Mucosa of gallbladder (tissue), 1 donor: ENCODE measurements around the gene NR1D2. TPM values are rescaled to one million over a fixed set of nuclear protein-coding genes. Genes with fewer than 3 reads are reported as not detected.

Source experiments
- DNase-seq: peaks from one replicate; pipeline ENCODE4 v3.0.0-alpha.2; 2020; ENCODE audit warnings: low spot score
- total RNA-seq: library from RNA; stranded (reverse); gene quantifications from one replicate; pipeline ENCODE4 v1.2.1, GENCODE V29; 2021
- donor health status: DM: no; HTN: no; CAD: no.

Gene NR1D2
- total RNA-seq, 1 donor from 2014 or later, result 51.8 TPM

- DNase-seq, result no peak
These were observed 13.5 kb upstream of the NR1D2 start for GRCh38 chr3:23931597-23931996.

DNA sequence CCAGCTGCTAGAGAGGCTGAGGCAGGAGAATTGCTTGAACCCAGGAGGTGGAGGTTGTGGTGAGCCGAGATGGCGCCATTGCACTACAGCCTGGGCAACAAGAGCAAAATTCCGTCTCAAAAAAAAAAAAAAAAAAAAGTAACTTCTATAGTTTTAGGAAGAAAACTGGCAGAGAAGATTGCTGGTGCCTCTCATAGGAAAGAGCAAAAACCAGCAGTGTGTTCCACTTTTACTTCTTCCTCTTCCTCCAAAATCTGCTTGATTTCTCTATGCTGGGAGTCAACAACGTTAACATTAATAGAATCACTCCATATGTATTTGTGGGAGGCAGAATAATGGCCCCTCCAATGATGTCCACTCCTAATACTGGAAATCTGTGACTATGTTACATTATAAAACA lies 12.5 kb upstream of the NR1D2 start:
- DNase-seq, result no peak

DNA sequence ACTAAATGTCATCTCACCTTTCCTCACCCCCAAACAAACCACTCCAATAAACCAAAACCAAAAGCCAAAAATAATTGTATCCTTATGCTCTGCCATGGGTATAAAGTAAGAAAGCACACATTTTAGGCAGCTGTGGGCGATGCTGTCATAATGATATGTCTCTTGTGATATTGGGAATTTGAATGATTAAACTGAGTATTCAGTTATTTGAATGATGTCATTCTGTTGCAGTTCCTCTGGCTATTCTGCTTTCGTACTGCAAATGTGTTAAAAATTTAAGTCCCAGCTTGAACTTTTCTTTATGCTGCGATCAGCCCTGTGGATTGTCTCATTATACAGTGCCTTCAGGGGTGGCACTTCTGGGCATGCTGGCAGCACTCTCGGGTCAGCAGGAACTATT lies 10.8 kb upstream of the NR1D2 start:
- DNase-seq, result no peak

DNA sequence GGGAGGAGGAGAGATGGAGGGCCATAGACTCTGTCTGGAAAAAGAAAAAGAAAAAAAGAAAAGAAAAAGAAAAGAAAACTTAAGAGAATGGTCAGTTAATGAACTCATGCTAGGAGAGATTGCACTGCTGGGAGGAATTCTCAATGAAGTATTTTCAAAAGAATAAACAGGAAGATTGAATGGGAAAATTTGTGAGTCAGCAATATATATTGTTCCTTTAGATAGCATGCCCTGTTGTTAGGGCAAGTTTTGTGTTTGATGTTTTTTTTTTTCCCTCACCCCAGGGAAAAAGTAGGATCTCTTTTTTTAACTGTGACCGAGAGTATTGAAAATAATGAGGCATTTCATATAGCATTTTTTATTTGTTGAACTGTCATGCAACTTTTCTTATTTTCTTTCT lies 7.8 kb upstream of the NR1D2 start:
- DNase-seq, result no peak

DNA sequence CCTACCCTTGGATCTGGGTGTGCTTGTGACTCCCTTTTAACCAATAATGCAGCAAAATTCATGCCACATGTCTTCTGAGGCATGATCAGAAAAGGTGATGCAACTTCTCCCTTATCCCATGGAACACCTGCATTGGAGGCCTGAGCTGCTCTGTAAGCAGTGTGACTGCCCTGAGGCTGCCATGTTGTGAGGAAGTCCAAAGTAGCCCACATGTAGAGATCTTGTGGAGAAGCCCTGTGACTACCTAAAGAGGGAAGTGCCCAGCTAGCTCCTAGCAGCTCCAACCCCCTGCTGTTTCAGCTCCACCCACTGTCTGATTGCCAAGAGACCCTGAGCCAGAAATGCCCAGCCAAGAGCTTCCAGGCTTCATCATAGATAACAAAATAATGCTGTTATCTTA lies 6.4 kb upstream of the NR1D2 start:
- DNase-seq, result no peak

GRCh38 chr3:23940775-23941174 lies 4.3 kb upstream of the NR1D2 start:
- DNase-seq, result no peak

- no peak for DNase-seq
These were observed 3.6 kb upstream of the NR1D2 start for GRCh38 chr3:23941440-23941839.

GRCh38 chr3:23942546-23942945 lies 2.5 kb upstream of the NR1D2 start:
- no peak for DNase-seq

DNA sequence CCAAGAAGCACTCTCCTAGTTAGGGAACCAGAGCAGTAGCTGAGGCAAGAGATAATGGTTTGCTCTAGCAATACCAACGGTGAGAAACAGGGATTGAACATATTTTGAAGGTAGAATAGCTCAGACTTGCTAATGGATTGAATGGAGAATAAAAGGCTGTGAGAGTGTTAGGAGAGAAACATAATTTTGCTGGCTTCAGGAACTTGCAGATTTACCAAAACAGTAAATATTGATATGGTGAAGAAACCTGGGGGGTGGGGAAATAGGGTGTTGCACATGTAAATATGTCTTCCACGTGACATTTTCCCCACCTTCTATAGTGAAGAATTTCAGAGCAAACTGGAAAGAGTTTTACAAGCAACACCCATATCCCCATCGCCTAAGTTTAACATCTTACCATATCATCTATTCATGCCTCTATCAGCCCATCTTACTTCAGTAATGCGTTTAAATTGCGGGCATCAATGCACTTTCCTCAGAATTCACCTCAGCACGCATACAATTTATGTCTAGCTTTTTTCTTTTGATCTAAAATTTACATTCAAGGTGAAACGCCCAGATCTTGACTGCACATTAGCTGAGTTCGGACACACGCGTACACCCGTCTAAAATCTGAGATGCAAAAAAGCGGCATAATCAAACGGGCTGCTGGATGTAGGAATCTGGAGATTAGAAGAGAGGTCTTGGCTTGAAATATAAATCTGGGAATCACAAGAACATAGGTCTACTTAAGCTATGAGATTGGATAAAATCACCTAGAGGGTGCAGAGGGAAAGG lies 891 bp upstream of the NR1D2 start:
- DNase-seq, result no peak

- DNase-seq, result no peak
These were observed 502 bp downstream of the NR1D2 start for GRCh38 chr3:23945663-23945912.

DNA sequence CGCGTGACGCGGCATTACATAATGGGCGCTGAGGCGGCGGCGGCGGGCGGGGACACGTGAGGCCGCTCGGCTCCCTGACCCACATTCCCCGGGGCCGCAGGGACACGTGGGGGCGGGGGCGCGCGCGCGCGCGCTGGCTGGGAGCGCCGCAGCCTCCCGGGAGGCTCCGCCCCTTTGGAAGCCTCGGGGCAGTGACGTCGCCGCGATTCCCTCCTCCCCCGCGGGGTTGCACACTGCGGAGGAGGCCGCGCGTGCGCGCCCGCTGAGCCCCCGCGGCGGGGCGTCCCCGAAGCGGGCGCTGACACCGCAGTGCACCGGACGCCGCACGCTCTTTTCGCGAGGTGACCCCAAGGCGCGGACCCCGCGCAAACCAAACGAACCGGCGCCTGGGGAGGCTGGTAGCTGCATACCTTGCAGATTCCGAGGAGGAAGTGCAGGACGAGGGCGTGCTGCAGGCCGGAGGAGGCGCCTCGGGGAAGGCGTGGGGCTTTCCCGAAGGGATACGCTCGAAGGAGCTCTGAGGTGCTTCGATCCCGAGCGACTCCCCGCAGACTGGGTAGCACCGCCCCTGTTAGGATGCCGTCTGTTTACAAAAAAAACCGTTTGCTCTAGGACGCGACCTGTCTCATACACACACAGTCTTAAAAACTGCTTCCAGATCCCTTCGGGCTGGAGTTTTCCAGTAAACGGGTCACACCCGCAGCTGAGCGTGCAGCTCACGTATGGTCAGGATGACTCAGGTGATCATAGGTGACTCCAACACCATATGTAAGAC lies 1.0 kb downstream of the NR1D2 start:
- DNase-seq, result peak; percentile 98

DNA sequence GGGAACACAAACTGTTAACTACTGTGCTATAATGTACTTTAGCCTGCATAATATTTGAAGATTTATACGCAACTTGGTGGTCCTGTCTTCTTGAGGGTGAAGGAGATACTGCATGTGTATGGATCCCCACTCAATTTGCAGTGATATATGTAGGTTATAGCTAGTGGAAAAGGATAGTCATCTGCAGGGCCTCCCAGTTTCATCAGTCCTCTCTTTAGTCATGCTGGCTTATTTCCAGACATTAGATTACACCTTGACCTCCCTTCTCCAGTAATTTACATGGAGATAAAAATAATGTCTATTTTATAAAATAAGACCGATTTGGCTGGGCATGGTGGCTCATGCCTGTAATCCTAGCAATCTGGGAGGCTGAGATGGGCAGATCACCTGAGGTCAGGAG lies 3.7 kb downstream of the NR1D2 start:
- DNase-seq, result no peak

- DNase-seq, result no peak
These were observed 4.7 kb downstream of the NR1D2 start for GRCh38 chr3:23949784-23950183.

GRCh38 chr3:23950293-23950692 lies 5.2 kb downstream of the NR1D2 start:
- DNase-seq, result no peak

GRCh38 chr3:23952646-23953045 lies 7.6 kb downstream of the NR1D2 start:
- DNase-seq, result no peak

- no peak for DNase-seq
These were observed 8.4 kb downstream of the NR1D2 start for GRCh38 chr3:23953523-23953922.

DNA sequence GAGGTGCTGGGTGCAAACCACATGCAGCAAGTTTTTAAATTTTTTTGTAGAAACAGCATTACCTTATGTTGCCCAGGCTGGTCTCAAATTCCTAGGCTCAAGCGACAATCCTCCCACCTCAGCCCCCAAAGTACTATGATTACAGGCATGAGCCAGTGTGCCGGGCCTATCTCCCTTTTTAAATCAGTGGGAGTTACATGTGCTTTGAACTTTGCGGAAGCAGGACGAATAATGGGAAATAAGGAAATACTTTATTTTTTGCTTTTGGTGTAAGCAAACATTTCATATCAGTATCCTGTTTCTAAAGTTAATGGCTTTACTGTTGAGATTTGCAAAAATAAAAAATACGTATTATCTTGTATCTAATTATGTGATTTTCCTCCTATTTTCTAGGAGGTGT lies 9.1 kb downstream of the NR1D2 start:
- no peak for DNase-seq

- no peak for DNase-seq
These were observed 11.6 kb downstream of the NR1D2 start for GRCh38 chr3:23956701-23957100.

GRCh38 chr3:23959135-23959900 lies 14.2 kb downstream of the NR1D2 start:
- no peak for DNase-seq

- no peak for DNase-seq
These were observed 15.6 kb downstream of the NR1D2 start for GRCh38 chr3:23960649-23961048.

DNA sequence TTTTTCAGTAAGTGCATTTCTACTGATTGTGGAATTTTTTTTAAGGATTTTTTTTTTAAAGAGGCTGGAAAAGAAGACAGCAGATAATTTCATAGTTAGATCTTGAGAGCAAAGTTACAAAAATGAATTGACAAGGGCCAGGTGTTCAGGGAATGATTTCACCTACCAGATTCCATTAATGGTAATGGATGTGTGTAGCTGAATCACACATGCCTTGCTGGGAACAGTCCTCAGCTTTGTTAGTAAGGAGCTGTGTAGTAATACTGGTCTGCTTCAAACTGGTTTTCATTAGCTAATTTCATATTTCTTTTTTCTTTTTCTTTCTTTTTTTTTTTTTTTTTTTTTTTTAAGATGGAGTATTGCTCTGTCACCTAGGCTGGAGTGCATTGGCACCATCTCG lies 16.0 kb downstream of the NR1D2 start:
- no peak for DNase-seq

DNA sequence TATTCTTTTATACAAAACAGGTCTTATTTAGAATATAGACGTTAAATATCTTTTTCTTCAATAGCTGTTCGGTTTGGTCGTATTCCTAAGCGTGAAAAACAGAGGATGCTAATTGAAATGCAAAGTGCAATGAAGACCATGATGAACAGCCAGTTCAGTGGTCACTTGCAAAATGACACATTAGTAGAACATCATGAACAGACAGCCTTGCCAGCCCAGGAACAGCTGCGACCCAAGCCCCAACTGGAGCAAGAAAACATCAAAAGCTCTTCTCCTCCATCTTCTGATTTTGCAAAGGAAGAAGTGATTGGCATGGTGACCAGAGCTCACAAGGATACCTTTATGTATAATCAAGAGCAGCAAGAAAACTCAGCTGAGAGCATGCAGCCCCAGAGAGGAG lies 16.8 kb downstream of the NR1D2 start:
- DNase-seq, result no peak
